Activated effector memory CD4-positive, alpha-beta T cell treated with Interleukin-2 at 50 U/mL for 16 hours (primary cell): Measurements from ENCODE around the gene PTPRN2.
"Not testable (repeated sequence)": the region's sequence is repeated elsewhere in the genome, so short reads cannot be mapped to it uniquely, and the experiment has no call there.

Experiments used
- DNase-seq: peaks from one replicate; pipeline ENCODE4 v3.0.0-alpha.2; 2020

PTPRN2 gene

GRCh38 chr7:158357898-158358821, 229.5 kb downstream of the PTPRN2 start:
- DNase-seq: no peak

DNA sequence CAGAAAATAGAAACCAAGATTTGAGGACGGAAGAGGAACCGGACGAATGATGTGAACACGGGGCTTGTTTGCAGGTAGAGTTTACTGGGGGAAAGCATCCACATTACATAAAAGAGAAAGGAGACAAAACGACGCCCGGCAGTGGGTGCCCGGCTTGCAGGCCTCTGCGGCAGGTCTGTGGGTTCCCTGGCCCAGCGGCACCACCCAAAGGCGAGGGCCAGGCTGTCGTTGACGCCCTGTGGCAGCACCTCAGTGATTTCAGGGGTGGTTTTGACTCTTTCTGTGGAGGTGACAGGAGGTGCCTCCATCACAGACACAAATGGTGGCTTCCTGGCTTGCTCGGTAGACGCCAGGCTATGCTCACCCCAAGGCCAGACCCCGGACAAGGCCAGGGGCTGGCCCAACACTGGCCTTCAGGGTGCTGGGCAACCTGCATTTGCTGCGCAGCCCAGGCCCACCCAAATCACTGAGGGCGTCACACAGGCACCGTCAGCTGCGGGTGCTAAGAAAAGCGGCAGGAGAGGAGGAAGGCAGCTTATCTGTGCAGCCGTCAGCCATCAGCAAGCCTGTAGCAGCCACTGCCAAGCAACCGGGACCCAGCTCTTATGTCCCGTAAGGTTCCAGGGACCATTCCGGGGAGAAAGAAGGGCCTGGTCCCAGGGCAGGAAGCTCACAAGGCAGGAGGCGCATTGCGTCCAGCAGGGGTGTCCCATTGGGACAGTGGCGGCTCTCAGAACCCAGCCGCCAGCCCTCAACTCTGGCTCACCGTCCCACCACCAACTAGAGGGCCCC, 230.3 kb downstream of the PTPRN2 start:
- DNase-seq: no peak

DNA sequence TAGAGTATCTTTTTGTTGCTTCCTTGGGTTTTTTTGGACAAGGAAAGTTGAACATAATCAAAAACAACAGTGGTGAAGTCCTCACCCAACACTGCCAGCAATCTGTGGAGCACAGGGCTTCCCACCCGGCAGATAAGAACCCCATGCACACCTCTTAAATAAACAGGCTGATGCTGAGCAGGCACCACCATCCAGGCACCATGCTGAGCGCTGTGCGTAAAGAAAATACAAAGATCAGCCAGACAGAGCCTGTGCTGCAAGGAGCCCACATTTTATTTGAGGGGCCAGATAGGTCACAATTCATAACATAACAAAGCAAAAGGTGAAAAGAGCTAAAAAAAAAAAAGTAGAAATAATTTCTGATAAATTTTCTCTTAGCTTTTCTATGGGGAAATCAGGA, 231.2 kb downstream of the PTPRN2 start:
- DNase-seq: no peak

- no peak for DNase-seq
These were observed 232.1 kb downstream of the PTPRN2 start for GRCh38 chr7:158355456-158356065.

DNA sequence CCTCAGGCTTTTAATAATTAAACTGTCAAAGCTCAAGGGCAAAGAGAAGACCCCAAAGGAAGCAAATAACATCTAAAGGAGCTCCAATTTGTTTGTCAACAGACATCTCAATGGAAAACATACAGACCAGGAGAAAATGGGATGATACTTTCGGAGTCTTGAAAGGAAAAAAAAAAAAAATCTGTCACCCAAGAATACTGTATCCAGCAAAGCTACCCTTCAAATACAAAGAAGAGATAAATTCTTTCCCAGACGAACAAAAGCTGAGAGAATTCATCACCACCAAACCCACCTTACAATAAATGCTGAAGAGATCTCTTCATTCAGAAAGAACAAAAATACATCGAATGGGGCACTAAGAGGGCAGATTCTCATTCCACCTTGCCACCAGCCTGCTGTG, 232.8 kb downstream of the PTPRN2 start:
- DNase-seq: no peak

- DNase-seq: no peak
These were observed 233.7 kb downstream of the PTPRN2 start for GRCh38 chr7:158353606-158354570.

DNA sequence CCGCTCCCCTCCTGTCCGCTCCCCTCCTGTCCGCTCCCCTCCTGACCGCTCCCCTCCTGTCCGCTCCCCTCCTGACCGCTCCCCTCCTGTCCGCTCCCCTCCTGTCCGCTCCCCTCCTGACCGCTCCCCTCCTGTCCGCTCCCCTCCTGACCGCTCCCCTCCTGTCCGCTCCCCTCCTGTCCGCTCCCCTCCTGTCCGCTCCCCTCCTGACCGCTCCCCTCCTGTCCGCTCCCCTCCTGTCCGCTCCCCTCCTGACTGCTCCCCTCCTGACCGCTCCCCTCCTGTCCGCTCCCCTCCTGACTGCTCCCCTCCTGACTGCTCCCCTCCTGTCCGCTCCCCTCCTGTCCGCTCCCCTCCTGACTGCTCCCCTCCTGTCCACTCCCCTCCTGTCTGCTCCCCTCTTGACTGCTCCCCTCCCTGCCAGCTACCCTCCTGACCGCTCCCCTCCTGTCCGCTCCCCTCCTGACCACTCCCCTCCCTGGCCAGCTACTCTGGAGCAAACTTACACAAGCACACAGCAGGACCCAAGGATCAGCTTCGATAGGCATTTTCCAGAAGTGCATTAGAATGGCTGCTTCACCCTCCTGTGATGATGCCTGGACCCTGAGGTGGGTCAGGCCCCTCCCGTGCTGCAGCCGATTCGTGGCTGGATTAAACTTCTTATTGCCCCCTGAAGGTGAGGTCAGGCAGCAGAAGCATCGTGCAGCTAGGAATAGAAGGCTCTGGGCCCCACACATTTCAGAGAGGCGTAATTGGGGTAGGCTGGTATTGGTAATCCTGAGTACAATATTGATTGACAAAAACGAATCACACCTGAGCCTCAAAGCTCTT, 235.5 kb downstream of the PTPRN2 start:
- DNase-seq: not testable (repeated sequence)

DNA sequence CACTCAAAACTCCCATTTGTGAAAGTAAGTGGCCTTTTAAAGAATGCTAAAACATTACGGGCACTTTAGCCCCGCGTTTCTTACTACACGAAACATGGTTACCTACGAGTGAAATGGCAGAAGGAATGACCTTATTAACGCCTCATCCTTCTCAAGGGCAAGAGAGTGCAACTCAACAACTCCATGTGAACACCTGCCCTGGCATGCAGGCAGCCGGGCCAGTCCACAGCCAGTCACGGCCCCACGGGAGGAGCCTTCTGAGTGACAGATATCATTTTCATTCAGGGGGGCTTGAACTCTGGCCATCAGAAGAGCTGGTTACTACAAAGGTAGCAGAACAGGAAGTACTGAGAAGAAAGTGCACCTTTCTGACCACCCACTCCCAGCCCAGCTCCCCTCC, 236.1 kb downstream of the PTPRN2 start:
- no peak for DNase-seq

DNA sequence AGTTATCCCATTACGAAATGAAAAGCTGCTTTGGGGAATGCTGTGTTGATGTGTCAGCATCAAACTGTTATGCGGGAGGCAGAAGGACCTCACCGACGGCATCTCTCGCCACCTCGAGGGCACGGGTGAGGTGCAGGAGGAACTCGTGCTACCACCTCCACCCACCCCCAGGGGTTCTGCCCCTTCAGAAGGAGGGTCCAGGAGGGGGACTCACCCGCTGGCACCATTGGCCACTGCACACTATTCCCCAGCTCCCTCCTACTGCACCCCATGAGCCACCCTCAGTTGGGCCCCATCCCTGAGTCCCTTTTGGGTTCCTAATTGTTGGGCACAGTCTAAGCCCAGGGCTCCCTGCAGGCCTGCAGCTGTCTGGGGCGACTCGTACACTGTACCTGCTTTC, 236.6 kb downstream of the PTPRN2 start:
- DNase-seq: no peak

DNA sequence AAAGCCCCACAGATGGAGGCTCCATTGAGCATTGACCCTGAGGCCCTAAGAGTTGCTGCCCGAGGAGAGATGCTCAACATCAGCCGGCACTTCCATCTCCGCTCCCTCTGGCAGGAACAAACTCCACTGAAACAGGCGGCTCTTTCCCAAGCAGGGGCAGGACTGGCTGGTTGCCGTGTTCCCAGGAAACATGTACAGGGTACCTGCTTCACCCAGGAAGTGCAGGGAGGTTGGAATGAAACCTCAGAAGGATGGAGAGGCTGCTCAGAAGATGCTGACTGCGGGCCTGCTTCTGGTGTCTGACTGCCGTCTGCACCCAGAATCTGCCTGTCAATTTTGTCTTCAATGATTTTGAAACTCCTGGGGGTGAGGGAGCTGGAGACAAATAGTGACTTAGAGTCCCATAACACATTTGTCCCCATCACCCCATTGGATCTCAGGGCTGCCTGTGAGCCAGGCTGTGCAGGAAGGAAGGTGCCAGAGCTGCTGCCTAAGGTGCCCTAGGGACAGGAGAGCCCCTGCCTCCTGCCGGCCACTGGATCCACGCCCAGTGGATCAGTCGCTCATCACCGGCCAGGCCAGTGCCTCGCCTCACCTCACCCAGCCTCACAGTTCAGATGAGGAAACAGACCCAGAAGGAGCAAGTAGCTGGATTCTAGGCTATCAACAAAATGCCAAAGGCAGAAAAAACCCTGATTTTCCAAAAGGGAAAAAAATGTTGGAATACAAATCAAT, 237.3 kb downstream of the PTPRN2 start:
- no peak for DNase-seq

- DNase-seq: no peak
These were observed 239.2 kb downstream of the PTPRN2 start for GRCh38 chr7:158348446-158348845.

DNA sequence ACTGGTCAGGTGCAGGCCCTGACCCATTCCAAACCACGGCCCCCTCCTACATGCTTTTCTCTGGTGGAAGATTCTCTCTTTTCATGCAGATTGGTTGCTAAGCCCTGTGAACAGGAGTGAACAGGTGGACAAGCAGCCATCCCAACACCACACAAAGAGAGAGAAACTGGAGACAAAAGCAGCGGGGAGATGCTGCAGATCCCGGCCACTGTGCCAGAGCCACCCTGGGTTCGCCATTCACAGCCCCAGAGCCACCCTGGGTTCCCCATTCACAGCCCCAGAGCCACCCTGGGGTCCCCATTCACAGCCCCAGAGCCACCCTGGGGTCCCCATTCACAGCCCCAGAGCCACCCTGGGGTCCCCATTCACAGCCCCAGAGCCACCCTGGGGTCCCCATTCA, 239.6 kb downstream of the PTPRN2 start:
- not testable (repeated sequence) for DNase-seq

DNA sequence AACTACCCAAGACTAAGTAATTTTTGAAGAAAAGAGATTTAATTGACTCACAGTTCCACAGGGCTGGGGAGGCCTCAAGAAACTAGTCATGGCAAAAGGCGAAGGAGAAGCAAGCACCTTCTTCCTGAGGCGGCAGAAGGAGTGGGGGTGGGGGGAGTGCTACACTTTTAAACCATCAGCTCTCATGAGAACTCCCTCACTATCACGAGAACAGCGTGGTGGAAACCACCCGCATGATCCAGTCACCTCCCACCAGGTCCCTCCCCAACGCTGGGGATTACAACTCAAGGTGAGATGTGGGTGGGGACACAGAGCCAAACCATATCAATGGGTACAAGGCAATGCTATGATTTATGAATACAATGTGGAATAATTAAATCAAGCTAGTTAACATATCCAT, 241.9 kb downstream of the PTPRN2 start:
- no peak for DNase-seq

GRCh38 chr7:158344706-158345300, 242.8 kb downstream of the PTPRN2 start:
- DNase-seq: no peak

DNA sequence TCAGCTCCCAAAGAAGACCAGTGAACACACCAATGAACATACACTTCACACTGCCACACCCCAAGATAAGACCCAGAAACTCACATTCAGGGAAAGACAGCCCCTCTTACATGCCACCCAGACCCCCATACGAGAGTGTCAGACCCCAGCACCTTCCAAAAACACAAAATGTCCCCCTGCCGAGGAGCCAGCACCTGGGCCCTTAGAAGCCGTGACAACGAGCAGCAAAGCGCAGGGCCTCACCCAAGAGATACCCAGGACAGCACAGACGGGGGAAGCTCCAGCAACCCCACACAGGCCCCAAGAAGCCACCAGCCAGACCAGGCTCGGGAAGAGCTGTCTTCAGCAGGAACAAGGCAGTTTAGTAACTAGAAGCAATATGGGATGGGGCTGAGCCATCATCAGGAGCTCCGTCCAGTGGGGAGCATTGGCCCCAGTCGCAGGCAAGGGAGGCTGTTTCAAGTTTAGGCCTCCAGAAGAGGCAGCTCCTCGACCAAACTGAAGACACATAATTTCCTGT, 243.6 kb downstream of the PTPRN2 start:
- no peak for DNase-seq

GRCh38 chr7:158343526-158343925, 244.1 kb downstream of the PTPRN2 start:
- no peak for DNase-seq

DNA sequence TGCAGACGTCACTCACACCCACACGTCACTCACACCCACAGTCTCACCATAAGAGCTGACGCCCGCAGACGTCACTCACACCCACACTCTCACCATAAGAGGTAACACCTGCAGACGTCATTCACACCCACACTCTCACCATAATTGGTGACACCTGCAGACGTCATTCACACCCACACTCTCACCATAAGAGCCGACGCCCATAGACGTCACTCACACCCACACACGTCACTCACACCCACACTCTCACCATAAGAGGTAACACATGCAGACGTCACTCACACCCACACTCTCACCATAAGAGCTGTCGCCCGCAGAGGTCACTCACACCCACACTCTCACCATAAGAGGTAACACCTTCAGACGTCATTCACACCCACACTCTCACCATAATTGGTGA, 246.5 kb downstream of the PTPRN2 start:
- DNase-seq: not testable (repeated sequence)

DNA sequence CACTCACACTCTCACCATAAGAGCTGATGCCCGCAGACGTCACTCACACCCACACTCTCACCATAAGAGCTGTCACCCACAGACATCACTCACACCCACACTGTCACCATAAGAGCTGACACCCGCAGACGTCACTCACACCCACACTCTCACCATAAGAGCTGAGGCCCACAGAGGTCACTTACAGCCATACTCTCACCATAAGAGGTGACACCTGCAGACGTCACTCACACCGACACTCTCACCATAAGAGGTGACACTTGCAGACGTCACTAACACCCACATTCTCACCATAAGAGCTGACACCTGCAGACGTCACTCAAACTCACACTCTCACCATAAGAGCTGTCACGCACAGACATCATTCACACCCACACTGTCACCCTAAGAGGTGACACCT, 250.7 kb downstream of the PTPRN2 start:
- DNase-seq: not testable (repeated sequence)

GRCh38 chr7:158332516-158332915, 255.1 kb downstream of the PTPRN2 start:
- DNase-seq: not testable (repeated sequence)
